GM23338 (cell line): ENCODE measurements around the gene HCFC1. TPM values are rescaled to one million over a fixed set of nuclear protein-coding genes. Genes with fewer than 3 reads are reported as not detected.

Experiments used
- ATAC-seq: fragments of 200-7000 bp; cut with Tn5 transposase; 3 replicates; pipeline ENCODE4 v1.9.1; 2020
- DNase-seq: peaks from one replicate; pipeline ENCODE4 v3.0.0-alpha.2; 2015; ENCODE audit warnings: low spot score
- H2AFZ ChIP-seq: fragments of 200-600 bp; sonication (generic); 2 replicates; pipeline ENCODE4 v1.8.0; 2016; ENCODE audit warnings: antibody characterized with exemption, mild to moderate bottlenecking, moderate library complexity
- H3F3A ChIP-seq: fragments of 200-600 bp; sonication (generic); replicated peaks from 2 replicates; pipeline ENCODE4 v1.8.0; 2017; ENCODE audit warnings: antibody characterized with exemption, mixed run types, low read depth
- H3K27ac ChIP-seq: fragments of 200-600 bp; sonication (generic); 2 replicates; pipeline ENCODE4 v1.6.1; 2016; ENCODE audit warnings: low read depth
- H3K27me3 ChIP-seq: fragments of 200-600 bp; sonication (generic); 2 replicates; pipeline ENCODE4 v1.8.0; 2016; ENCODE audit warnings: mild to moderate bottlenecking, mixed run types, moderate library complexity; ENCODE audit not compliant: insufficient read depth
- H3K36me3 ChIP-seq: fragments of 200-600 bp; sonication (generic); 2 replicates; pipeline ENCODE4 v1.8.0; 2016; ENCODE audit warnings: mild to moderate bottlenecking; ENCODE audit not compliant: insufficient read depth
- H3K4me1 ChIP-seq: fragments of 200-600 bp; sonication (generic); 2 replicates; pipeline ENCODE4 v1.8.0; 2016; ENCODE audit warnings: mild to moderate bottlenecking, moderate library complexity; ENCODE audit not compliant: insufficient read depth
- H3K4me2 ChIP-seq: fragments of 200-600 bp; sonication (generic); 2 replicates; pipeline ENCODE4 v1.7.1; 2017; ENCODE audit warnings: mixed run types
- H3K4me3 ChIP-seq: fragments of 200-600 bp; sonication (generic); 2 replicates; pipeline ENCODE4 v1.6.1; 2016; ENCODE audit warnings: mixed run types
- H3K79me2 ChIP-seq: fragments of 200-600 bp; sonication (generic); replicated peaks from 2 replicates; pipeline ENCODE4 v1.8.0; 2017; ENCODE audit warnings: mild to moderate bottlenecking; ENCODE audit not compliant: insufficient read depth
- H3K9me2 ChIP-seq: fragments of 200-600 bp; sonication (generic); 2 replicates; pipeline ENCODE4 v1.8.0; 2017; ENCODE audit not compliant: insufficient read depth
- H4K20me1 ChIP-seq: fragments of 200-600 bp; sonication (generic); replicated peaks from 2 replicates; pipeline ENCODE4 v1.8.0; 2017; ENCODE audit warnings: mild to moderate bottlenecking; ENCODE audit not compliant: insufficient read depth
- H3K27ac Mint-ChIP-seq: 2 replicates; pipeline ENCODE4 v1.8.0; 2020; ENCODE audit warnings: inconsistent platforms, mild to moderate bottlenecking, moderate library complexity, mixed read lengths
- H3K27me3 Mint-ChIP-seq: 3 replicates; pipeline ENCODE4 v1.8.0; 2022; ENCODE audit warnings: low read depth, mild to moderate bottlenecking, moderate library complexity, mixed read lengths, inconsistent platforms; ENCODE audit not compliant: insufficient read depth, poor library complexity
- H3K36me3 Mint-ChIP-seq: 3 replicates; pipeline ENCODE4 v1.8.0; 2021; ENCODE audit warnings: low read depth, mild to moderate bottlenecking, inconsistent platforms, moderate library complexity, mixed read lengths
- H3K4me1 Mint-ChIP-seq: 3 replicates; pipeline ENCODE4 v1.8.0; 2020; ENCODE audit warnings: mild to moderate bottlenecking, inconsistent platforms, mixed read lengths
- H3K4me3 Mint-ChIP-seq: 3 replicates; pipeline ENCODE4 v1.8.0; 2021; ENCODE audit warnings: moderate library complexity, mild to moderate bottlenecking, inconsistent platforms, mixed read lengths
- H3K9me3 Mint-ChIP-seq: 3 replicates; pipeline ENCODE4 v1.8.0; 2020; ENCODE audit warnings: moderate library complexity, mild to moderate bottlenecking, inconsistent platforms, mixed read lengths
- CREB1 ChIP-seq: fragments of 250-450 bp; sonication (Bioruptor Pico); IDR thresholded peaks from 2 replicates; pipeline ENCODE4 v1.5.0; 2020; ENCODE audit warnings: low read depth, mild to moderate bottlenecking, moderate library complexity
- CTCF ChIP-seq, 2 experiments: fragments of 200-600 bp in 1 of 2; sonication (generic) in 1 of 2; conservative IDR thresholded peaks; 2 replicates each; pipeline versions ENCODE4 v1.5.1 to v1.6.1; 2016 to 2017; ENCODE audit warnings: antibody characterized with exemption in 2 of 2, low read depth in 2 of 2, mild to moderate bottlenecking in 2 of 2, moderate library complexity in 1 of 2
- ETS1 ChIP-seq: IDR thresholded peaks from 2 replicates; pipeline ENCODE4 v1.6.1; 2016; ENCODE audit warnings: antibody characterized with exemption
- NANOG ChIP-seq: IDR thresholded peaks from 2 replicates; pipeline ENCODE4 v1.6.1; 2016; ENCODE audit warnings: antibody characterized with exemption, borderline replicate concordance
- STAT1 ChIP-seq: IDR thresholded peaks from one replicate; pipeline ENCODE4 v1.6.1; 2016; ENCODE audit warnings: antibody characterized with exemption; ENCODE audit not compliant: unreplicated experiment
- ZNF462 ChIP-seq: fragments of 250-450 bp; sonication (Bioruptor Pico); IDR thresholded peaks from 2 replicates; pipeline ENCODE4 v1.5.0; 2020; ENCODE audit warnings: mild to moderate bottlenecking, moderate library complexity
- polyA plus RNA-seq: library from polyadenylated mRNA; unstranded; fragments of >200 nt; fragmentation: Nextera tagmentation; extraction: Ambion mirVana; gene quantifications from 2 replicates; pipeline ENCODE4 v1.2.1, GENCODE V29; 2016
- total RNA-seq: library from RNA; depleted of rRNA; stranded (reverse); fragments of >200 nt; shearing (Covaris generic); gene quantifications from 2 replicates; pipeline ENCODE4 v1.2.3, GENCODE V29; 2014

Gene HCFC1
- total and polyA plus RNA-seq, 2 experiments from 2014 or later, result 33.0 to 188 TPM

GRCh38 chrX:153934148-153934761, 37.4 kb downstream of the HCFC1 start:
- Mint-ChIP-seq H3K36me3 (peaks cover 27% of the 10 kb centered on the region), H3K27ac (no peak overlapping the region), H3K4me1 (peaks cover 7% of the 10 kb centered on the region; the same call in 2 of the 3 replicates), H3K27me3 (peaks cover 5% of the 10 kb centered on the region), H3K4me3 (peak overlapping the region; percentile 86), H3K9me3 (no peaks in the 10 kb centered on the region)
- no peaks in the 10 kb centered on the region for H3K9me2 ChIP-seq
- H4K20me1 ChIP-seq, result no peaks in the 10 kb centered on the region; the same call in 1 of the 2 replicates
- no peak for ATAC-seq
- H3K27ac ChIP-seq, result no peak overlapping the region
- H3K27me3 ChIP-seq, result no peaks in the 10 kb centered on the region
- 0 out of 2 replicates have a peak, but pooled peaks cover 2% of the 10 kb centered on the region for H3F3A ChIP-seq
- no peak for TF ChIP-seq CTCF (conservative IDR thresholded peaks at IDR 0.05; ENCODE audit: low read depth in 2 of 2)
- no peak for TF ChIP-seq NANOG
- TF ChIP-seq ETS1, result no peak
- TF ChIP-seq ZNF462, result no peak
- no peak for TF ChIP-seq STAT1
- TF ChIP-seq CREB1 (CRISPR knock-in tag), result no peak
- H3K4me2 ChIP-seq, result peak overlapping the region; percentile 80
- H2AFZ ChIP-seq, result no peak overlapping the region
- no peaks in the 10 kb centered on the region; the same call in 1 of the 2 replicates for H3K4me1 ChIP-seq
- peaks cover 12% of the 10 kb centered on the region for H3K79me2 ChIP-seq
- no peak for DNase-seq
- no peaks in the 10 kb centered on the region for H3K36me3 ChIP-seq
- peak overlapping the region; percentile 68 for H3K4me3 ChIP-seq
